Gastrocnemius medialis (tissue), 4 donors: Measurements from ENCODE around the gene LRRC41. TPM values are rescaled to one million over a fixed set of nuclear protein-coding genes. Genes with fewer than 3 reads are reported as not detected.
"Not testable (repeated sequence)": the region's sequence is repeated elsewhere in the genome, so short reads cannot be mapped to it uniquely, and the experiment has no call there.

Experiments
- ATAC-seq, 2 donors: fragments of 150-250 bp; one replicate each; pipeline ENCODE4 v1.9.1; 2016
- DNase-seq, 2 donors: peaks; one replicate each; pipeline ENCODE4 v3.0.0-alpha.2; 2019
- H3K27ac ChIP-seq, 4 donors: fragments of 200-600 bp; sonication (generic); 1 replicate in 1 of 4; 2 replicates in 3 of 4; pipeline ENCODE4 v1.5.1; 2016 to 2018; ENCODE audit warnings: mild to moderate bottlenecking in 2 of 4, moderate library complexity in 1 of 4
- H3K27me3 ChIP-seq, 3 donors: fragments of 200-600 bp; sonication (generic) in 2 of 3; 1 replicate in 1 of 3; 2 replicates in 2 of 3; pipeline versions ENCODE4 v1.5.1 to v1.6.0; 2016 to 2019; ENCODE audit warnings: mild to moderate bottlenecking in 1 of 3, moderate library complexity in 1 of 3
- H3K36me3 ChIP-seq, 2 donors: fragments of 200-600 bp; sonication (generic) in 1 of 2; one replicate each; pipeline ENCODE4 v1.5.1; 2017 to 2018
- H3K4me1 ChIP-seq, 2 donors: fragments of 200-600 bp; sonication (generic) in 1 of 2; one replicate each; pipeline ENCODE4 v1.5.1; 2016 to 2017; ENCODE audit warnings: mild to moderate bottlenecking in 2 of 2
- H3K4me3 ChIP-seq, 4 donors: fragments of 200-600 bp; sonication (generic) in 3 of 4; 1 replicate in 1 of 4; 2 replicates in 3 of 4; pipeline ENCODE4 v1.5.1; 2016 to 2019; ENCODE audit warnings: mild to moderate bottlenecking in 2 of 4
- H3K9me3 ChIP-seq, 3 donors: fragments of 200-600 bp; sonication (generic) in 2 of 3; 1 replicate in 1 of 3; 2 replicates in 2 of 3; pipeline ENCODE4 v1.5.1; 2016 to 2019
- POLR2A ChIP-seq, 2 donors: fragments of 450-650 bp; IDR thresholded peaks; one replicate each; pipeline ENCODE4 v1.6.1; 2017; ENCODE audit warnings: antibody characterized with exemption in 2 of 2, mild to moderate bottlenecking in 2 of 2, moderate library complexity in 2 of 2
- in situ Hi-C, 4 donors: fragments of 200-750 bp; cut with MboI; loops; one replicate each; pipeline versions ENCODE4 v1.15.0 to v1.8.0; 2017; ENCODE audit warnings: low sequenced_read_pairs in 4 of 4
- intact Hi-C: fragments of 100-400 bp; cut with DNase I; formaldehyde crosslinking; loops from one replicate; pipeline ENCODE4 v1.15.1; 2023; ENCODE audit warnings: low total_unique reads
- total RNA-seq, 4 donors: library from RNA; depleted of rRNA; stranded (reverse); fragments of >200 nt; gene quantifications; one replicate each; pipeline versions ENCODE4 v1.1.0 to v1.2.3, GENCODE V29; 2016
- TF ChIP-seq, protein P1 (sequence below), 5 experiments: fragments of 450-650 bp in 3 of 5; fragments of 200-600 bp in 2 of 5; sonication (generic) in 2 of 5; IDR thresholded peaks in 4 of 5; conservative IDR thresholded peaks in 1 of 5; 1 replicate in 4 of 5; 2 replicates in 1 of 5; pipeline ENCODE4 v1.5.1; 2016 to 2019; ENCODE audit warnings: antibody characterized with exemption in 5 of 5, mild to moderate bottlenecking in 3 of 5, moderate library complexity in 3 of 5

Gene LRRC41
- total RNA-seq, 4 donors from 2014 or later, result 76.3 to 99.2 (median 77.9) TPM

DNA sequence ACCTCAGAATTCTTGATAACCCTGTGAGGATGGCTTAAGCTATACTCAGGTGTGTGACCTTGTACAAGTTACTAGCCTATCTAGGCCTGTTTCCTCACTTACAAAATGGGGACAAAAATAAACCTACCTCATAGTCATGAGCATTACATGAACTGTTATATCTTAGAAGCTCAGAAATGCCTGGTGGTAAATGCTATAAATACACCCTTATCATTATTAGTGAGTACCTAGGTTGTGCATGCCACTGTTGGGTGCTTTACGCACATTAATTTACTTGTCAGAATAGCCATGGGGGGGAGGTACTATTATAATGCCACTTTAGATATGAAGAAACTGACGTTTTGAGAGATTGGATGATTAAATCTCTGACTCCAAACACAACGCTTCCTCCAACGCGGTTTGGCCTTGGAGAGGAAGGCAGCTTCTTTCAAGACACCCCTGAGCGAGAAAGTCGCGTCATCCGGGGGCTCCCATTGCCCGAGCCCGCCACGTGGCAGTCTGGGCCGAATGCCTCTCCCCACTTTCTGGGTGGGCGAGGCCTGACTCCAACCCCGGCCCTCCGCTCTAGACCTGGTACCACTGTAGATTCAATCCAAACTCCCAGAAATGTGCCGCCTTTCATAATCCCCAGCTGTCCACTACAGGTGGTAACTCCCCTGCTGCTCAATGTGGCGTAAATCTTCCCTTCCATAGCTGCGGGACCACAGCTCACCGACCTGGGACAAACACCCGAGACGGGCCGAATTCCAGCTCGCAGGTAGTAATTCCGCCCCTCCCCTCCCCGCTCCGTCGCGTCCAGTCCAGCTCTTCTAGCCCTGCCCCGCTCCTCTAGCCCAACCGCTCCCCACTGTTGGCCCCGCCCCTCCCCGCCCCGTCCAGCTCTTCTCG is 56.6 kb downstream of the LRRC41 start:
- H3K27me3 ChIP-seq, result no peaks in the 10 kb centered on the region
- TF ChIP-seq, protein P1, sequence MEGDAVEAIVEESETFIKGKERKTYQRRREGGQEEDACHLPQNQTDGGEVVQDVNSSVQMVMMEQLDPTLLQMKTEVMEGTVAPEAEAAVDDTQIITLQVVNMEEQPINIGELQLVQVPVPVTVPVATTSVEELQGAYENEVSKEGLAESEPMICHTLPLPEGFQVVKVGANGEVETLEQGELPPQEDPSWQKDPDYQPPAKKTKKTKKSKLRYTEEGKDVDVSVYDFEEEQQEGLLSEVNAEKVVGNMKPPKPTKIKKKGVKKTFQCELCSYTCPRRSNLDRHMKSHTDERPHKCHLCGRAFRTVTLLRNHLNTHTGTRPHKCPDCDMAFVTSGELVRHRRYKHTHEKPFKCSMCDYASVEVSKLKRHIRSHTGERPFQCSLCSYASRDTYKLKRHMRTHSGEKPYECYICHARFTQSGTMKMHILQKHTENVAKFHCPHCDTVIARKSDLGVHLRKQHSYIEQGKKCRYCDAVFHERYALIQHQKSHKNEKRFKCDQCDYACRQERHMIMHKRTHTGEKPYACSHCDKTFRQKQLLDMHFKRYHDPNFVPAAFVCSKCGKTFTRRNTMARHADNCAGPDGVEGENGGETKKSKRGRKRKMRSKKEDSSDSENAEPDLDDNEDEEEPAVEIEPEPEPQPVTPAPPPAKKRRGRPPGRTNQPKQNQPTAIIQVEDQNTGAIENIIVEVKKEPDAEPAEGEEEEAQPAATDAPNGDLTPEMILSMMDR (IDR thresholded peaks at IDR 0.05 in 4 of 5, conservative IDR thresholded peaks at IDR 0.05 in 1 of 5), result no peak
- peak in 1 of 2 donors; percentile 17 for TF ChIP-seq POLR2A (IDR thresholded peaks at IDR 0.05)
- ATAC-seq (peak; percentile 82 to 85), DNase-seq (no peak)
- no peaks in the 10 kb centered on the region for H3K36me3 ChIP-seq
- H3K4me1 ChIP-seq, result peaks cover 8 to 10% of the 10 kb centered on the region in 2 donors
- H3K9me3 ChIP-seq, result no peaks in the 10 kb centered on the region
- intact Hi-C loops (loop anchor here (2.0 kb wide), 2 partner anchors 94 to 472 kb away; partner anchors contain the start of genes EFCAB14 and NSUN4), in situ Hi-C loops (no loop called here)
- H3K27ac ChIP-seq, result peak overlapping the region; percentile 67 to 75 (median 72)
- peak overlapping the region; percentile 66 to 80 (median 76) for H3K4me3 ChIP-seq

DNA sequence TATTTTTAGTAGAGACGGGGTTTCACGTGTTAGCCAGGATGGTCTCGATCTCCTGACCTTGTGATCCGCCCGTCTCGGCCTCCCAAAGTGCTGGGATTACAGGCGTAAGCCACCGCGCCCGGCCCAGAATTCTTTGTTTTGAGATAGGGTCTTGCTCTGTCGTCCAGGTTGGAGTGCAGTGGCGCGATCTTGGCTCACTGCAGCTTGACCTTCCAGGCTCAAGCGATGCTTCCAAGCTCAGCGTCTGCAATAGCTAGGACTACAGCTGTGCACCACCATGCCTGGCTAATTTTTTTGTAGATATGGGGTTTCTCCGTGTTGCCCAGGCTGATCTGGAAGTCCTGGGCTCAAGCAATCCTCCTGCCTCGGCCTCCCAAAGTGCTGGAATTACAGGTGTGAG is 57.3 kb downstream of the LRRC41 start:
- H3K4me3 ChIP-seq, H3K27ac ChIP-seq, ATAC-seq, in situ Hi-C loops, H3K27me3 ChIP-seq, H3K9me3 ChIP-seq, DNase-seq, H3K36me3 ChIP-seq: not testable (repeated sequence)
- intact Hi-C loops, result loop anchor here (2.0 kb wide), 2 partner anchors 95 to 473 kb away; partner anchors contain the start of genes EFCAB14 and NSUN4
- peaks cover 8 to 10% of the 10 kb centered on the region in 2 donors for H3K4me1 ChIP-seq

DNA sequence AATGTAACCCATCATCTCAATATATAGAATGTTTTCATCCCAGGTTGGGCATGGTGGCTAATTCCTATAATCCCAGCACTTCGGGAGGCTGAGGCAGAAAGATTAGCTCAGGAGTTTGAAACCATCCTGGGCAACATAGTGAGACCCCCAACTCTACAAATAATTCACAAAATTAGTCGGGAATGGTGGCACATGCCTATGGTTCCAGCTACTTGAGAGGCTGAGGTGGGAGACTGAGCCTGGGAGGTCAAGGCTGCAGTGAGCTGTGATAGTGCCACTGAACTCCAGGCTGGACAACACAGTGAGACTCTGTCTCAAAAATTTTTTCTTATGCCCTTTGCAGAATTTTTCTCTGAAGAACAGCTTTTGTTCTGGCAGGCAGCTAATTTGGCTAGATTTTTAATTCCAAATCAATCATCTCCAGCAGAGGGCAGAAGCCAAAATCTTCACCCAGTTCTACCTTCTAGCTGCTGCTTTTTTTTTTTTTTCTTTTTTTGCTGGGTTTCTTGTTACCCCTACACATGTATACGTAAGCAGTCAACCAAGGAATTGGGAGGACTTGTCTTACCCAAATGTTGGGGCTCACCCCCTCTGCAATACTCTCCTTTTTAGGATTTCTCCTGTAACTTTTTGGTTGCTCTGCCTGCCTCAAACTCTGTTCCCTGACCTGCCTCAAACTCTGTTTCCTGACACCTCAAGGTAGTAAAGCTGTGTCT is 58.6 kb downstream of the LRRC41 start:
- DNase-seq (no peak), ATAC-seq (no peak)
- Histone ChIP-seq H3K27ac (no peak overlapping the region), H3K9me3 (no peaks in the 10 kb centered on the region), H3K4me3 (no peak overlapping the region), H3K36me3 (no peaks in the 10 kb centered on the region), H3K27me3 (no peaks in the 10 kb centered on the region), H3K4me1 (peaks cover 8 to 10% of the 10 kb centered on the region in 2 donors)
- TF ChIP-seq, protein P1 (IDR thresholded peaks at IDR 0.05 in 4 of 5, conservative IDR thresholded peaks at IDR 0.05 in 1 of 5), result peak in 1 of 5 experiments; percentile 28
- TF ChIP-seq POLR2A (IDR thresholded peaks at IDR 0.05), result no peak
- intact Hi-C loops (no loop called here), in situ Hi-C loops (no loop called here)

GRCh38 chr1:46243831-46244230 is 59.6 kb downstream of the LRRC41 start:
- H3K27me3 ChIP-seq, H3K4me3 ChIP-seq, H3K9me3 ChIP-seq, DNase-seq, in situ Hi-C loops, intact Hi-C loops, H3K27ac ChIP-seq, ATAC-seq, H3K36me3 ChIP-seq: not testable (repeated sequence)
- H3K4me1 ChIP-seq, result peaks cover 8 to 10% of the 10 kb centered on the region in 2 donors

GRCh38 chr1:46242918-46243317 is 60.5 kb downstream of the LRRC41 start:
- Histone ChIP-seq H3K4me3 (no peak overlapping the region), H3K9me3 (no peaks in the 10 kb centered on the region), H3K27ac (no peak overlapping the region), H3K27me3 (no peaks in the 10 kb centered on the region), H3K36me3 (no peaks in the 10 kb centered on the region), H3K4me1 (peaks cover 5 to 8% of the 10 kb centered on the region in 2 donors)
- ATAC-seq (no peak), DNase-seq (no peak)
- intact Hi-C loops (no loop called here), in situ Hi-C loops (no loop called here)
- TF ChIP-seq, protein P1 (IDR thresholded peaks at IDR 0.05 in 4 of 5, conservative IDR thresholded peaks at IDR 0.05 in 1 of 5), result no peak
- TF ChIP-seq POLR2A (IDR thresholded peaks at IDR 0.05), result no peak

DNA sequence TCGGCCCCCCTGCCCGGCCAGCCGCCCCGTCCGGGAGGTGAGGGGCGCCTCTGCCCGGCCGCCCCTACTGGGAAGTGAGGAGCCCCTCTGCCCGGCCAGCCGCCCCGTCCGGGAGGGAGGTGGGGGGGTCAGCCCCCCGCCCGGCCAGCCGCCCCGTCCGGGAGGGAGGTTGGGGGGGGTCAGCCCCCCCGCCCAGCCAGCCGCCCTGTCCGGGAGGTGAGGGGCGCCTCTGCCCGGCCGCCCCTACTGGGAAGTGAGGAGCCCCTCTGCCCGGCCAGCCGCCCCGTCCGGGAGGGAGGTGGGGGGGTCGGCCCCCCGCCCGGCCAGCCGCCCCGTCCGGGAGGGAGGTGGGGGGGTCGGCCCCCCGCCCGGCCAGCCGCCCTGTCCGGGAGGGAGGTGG is 61.7 kb downstream of the LRRC41 start:
- DNase-seq, in situ Hi-C loops, H3K9me3 ChIP-seq, intact Hi-C loops, H3K4me3 ChIP-seq, H3K4me1 ChIP-seq, H3K36me3 ChIP-seq, ATAC-seq, H3K27ac ChIP-seq, H3K27me3 ChIP-seq: not testable (repeated sequence)

GRCh38 chr1:46238865-46239264 is 64.6 kb downstream of the LRRC41 start:
- DNase-seq, H3K4me1 ChIP-seq, H3K27ac ChIP-seq, H3K36me3 ChIP-seq, H3K27me3 ChIP-seq, H3K9me3 ChIP-seq, in situ Hi-C loops, intact Hi-C loops, H3K4me3 ChIP-seq, ATAC-seq: not testable (repeated sequence)
